Calu3 (cell line): Measurements from ENCODE around the gene IGSF11. TPM values are rescaled to one million over a fixed set of nuclear protein-coding genes. Genes with fewer than 3 reads are reported as not detected.
"Not testable (repeated sequence)": the region's sequence is repeated elsewhere in the genome, so short reads cannot be mapped to it uniquely, and the experiment has no call there.

Experiments used
- BruUV-seq: library from RNA; stranded (reverse); fragments of 400-500 nt; replicated peaks from 2 replicates; lab custom pipeline; 2021; lab: Mats Ljungman, UMichigan
- CTCF ChIA-PET: fragments of 300-600 bp; sonication (Branson Sonifier 250); formaldehyde crosslinking; loops from one replicate; lab custom pipeline; 2022; ENCODE audit warnings: antibody characterized with exemption; lab: Charles Lee
- DNase-seq: peaks from one replicate; pipeline ENCODE4 v3.0.0; 2022
- H3K27ac Mint-ChIP-seq: one replicate; pipeline ENCODE4 v1.8.0; 2022; ENCODE audit warnings: mixed read lengths; ENCODE audit not compliant: unreplicated experiment
- H3K27me3 Mint-ChIP-seq: one replicate; pipeline ENCODE4 v1.8.0; 2022; ENCODE audit warnings: mixed read lengths; ENCODE audit not compliant: unreplicated experiment
- H3K36me3 Mint-ChIP-seq: one replicate; pipeline ENCODE4 v1.8.0; 2022; ENCODE audit warnings: mild to moderate bottlenecking, moderate library complexity, mixed read lengths; ENCODE audit not compliant: insufficient read depth, unreplicated experiment
- H3K4me1 Mint-ChIP-seq: one replicate; pipeline ENCODE4 v1.8.0; 2022; ENCODE audit warnings: mild to moderate bottlenecking, low read depth, mixed read lengths; ENCODE audit not compliant: unreplicated experiment
- H3K4me3 Mint-ChIP-seq: one replicate; pipeline ENCODE4 v1.8.0; 2022; ENCODE audit warnings: mild to moderate bottlenecking, low read depth, moderate library complexity, mixed read lengths; ENCODE audit not compliant: unreplicated experiment
- H3K9me3 Mint-ChIP-seq: one replicate; pipeline ENCODE4 v1.8.0; 2022; ENCODE audit warnings: low read depth, mixed read lengths; ENCODE audit not compliant: unreplicated experiment
- CTCF ChIP-seq: fragments of 200-600 bp; IDR thresholded peaks from one replicate; pipeline ENCODE4 v1.8.0; 2022; ENCODE audit warnings: antibody characterized with exemption; ENCODE audit not compliant: unreplicated experiment
- intact Hi-C: fragments of 100-400 bp; cut with micrococcal nuclease; formaldehyde crosslinking; loops from one replicate; pipeline ENCODE4 v1.10.0; 2022; ENCODE audit not compliant: unreplicated experiment
- total RNA-seq: library from RNA; stranded (reverse); gene quantifications from 2 replicates; pipeline ENCODE4 v1.2.3, GENCODE V29; 2022

The IGSF11 gene
- total RNA-seq, 1 experiment from 2014 or later: 0.45 TPM

GRCh38 chr3:118977118-118977517 lies 57.5 kb downstream of the IGSF11 start:
- no peak overlapping the region for H3K27ac Mint-ChIP-seq
- intact Hi-C loops: no loop called here
- no peaks in the 10 kb centered on the region for H3K9me3 Mint-ChIP-seq
- peaks cover 25% of the 10 kb centered on the region for H3K27me3 Mint-ChIP-seq
- H3K4me1 Mint-ChIP-seq: no peaks in the 10 kb centered on the region
- CTCF ChIA-PET: no interaction called here
- BruUV-seq: no TSS peak
- no peak for TF ChIP-seq CTCF
- no peak overlapping the region for H3K4me3 Mint-ChIP-seq
- DNase-seq: no peak
- no peaks in the 10 kb centered on the region for H3K36me3 Mint-ChIP-seq

- intact Hi-C loops, H3K27ac Mint-ChIP-seq, CTCF ChIA-PET, H3K4me3 Mint-ChIP-seq, H3K9me3 Mint-ChIP-seq, H3K4me1 Mint-ChIP-seq, H3K36me3 Mint-ChIP-seq, DNase-seq, BruUV-seq: not testable (repeated sequence)
- H3K27me3 Mint-ChIP-seq: peaks cover 14% of the 10 kb centered on the region
Measured at GRCh38 chr3:118975476-118975875, 59.2 kb downstream of the IGSF11 start.

GRCh38 chr3:118974356-118975097 lies 60.1 kb downstream of the IGSF11 start:
- H3K4me1 Mint-ChIP-seq: no peaks in the 10 kb centered on the region
- no peak for TF ChIP-seq CTCF
- H3K9me3 Mint-ChIP-seq: no peaks in the 10 kb centered on the region
- no peak overlapping the region for H3K4me3 Mint-ChIP-seq
- no TSS peak for BruUV-seq
- H3K27ac Mint-ChIP-seq: no peak overlapping the region
- CTCF ChIA-PET: no interaction called here
- H3K36me3 Mint-ChIP-seq: no peaks in the 10 kb centered on the region
- H3K27me3 Mint-ChIP-seq: peaks cover 14% of the 10 kb centered on the region
- intact Hi-C loops: no loop called here
- no peak for DNase-seq

GRCh38 chr3:118973050-118973449 lies 61.6 kb downstream of the IGSF11 start:
- no peak for DNase-seq
- no peaks in the 10 kb centered on the region for H3K36me3 Mint-ChIP-seq
- H3K27ac Mint-ChIP-seq: no peak overlapping the region
- TF ChIP-seq CTCF: no peak
- peaks cover 14% of the 10 kb centered on the region for H3K27me3 Mint-ChIP-seq
- intact Hi-C loops: no loop called here
- BruUV-seq: no TSS peak
- H3K4me3 Mint-ChIP-seq: no peak overlapping the region
- H3K4me1 Mint-ChIP-seq: no peaks in the 10 kb centered on the region
- no peaks in the 10 kb centered on the region for H3K9me3 Mint-ChIP-seq
- CTCF ChIA-PET: no interaction called here

- Mint-ChIP-seq H3K9me3 (no peaks in the 10 kb centered on the region), H3K4me1 (no peaks in the 10 kb centered on the region), H3K4me3 (no peak overlapping the region), H3K27me3 (peaks cover 14% of the 10 kb centered on the region), H3K36me3 (no peaks in the 10 kb centered on the region), H3K27ac (no peak overlapping the region)
- DNase-seq: no peak
- no TSS peak for BruUV-seq
- intact Hi-C loops: no loop called here
- CTCF ChIA-PET: no interaction called here
- TF ChIP-seq CTCF: no peak
Measured at GRCh38 chr3:118970819-118971218, 63.8 kb downstream of the IGSF11 start.
